Endothelial cell (in vitro differentiated cells): ENCODE results near the gene TEAD1. TPM values are rescaled to one million over a fixed set of nuclear protein-coding genes. Genes with fewer than 3 reads are reported as not detected.

Experiments used
- DNase-seq: peaks from one replicate; pipeline ENCODE4 v3.0.0; 2021; ENCODE audit warnings: low spot score
- H3K27ac Mint-ChIP-seq: one replicate; pipeline ENCODE4 v1.8.0; 2021; ENCODE audit warnings: mixed read lengths, inconsistent platforms; ENCODE audit not compliant: unreplicated experiment
- H3K27me3 Mint-ChIP-seq: one replicate; pipeline ENCODE4 v1.8.0; 2021; ENCODE audit warnings: mild to moderate bottlenecking, moderate library complexity, mixed read lengths, inconsistent platforms; ENCODE audit not compliant: unreplicated experiment
- H3K36me3 Mint-ChIP-seq: one replicate; pipeline ENCODE4 v1.8.0; 2021; ENCODE audit warnings: mild to moderate bottlenecking, low read depth, mixed read lengths, inconsistent platforms; ENCODE audit not compliant: unreplicated experiment
- H3K4me1 Mint-ChIP-seq: one replicate; pipeline ENCODE4 v1.8.0; 2021; ENCODE audit warnings: mild to moderate bottlenecking, mixed read lengths, inconsistent platforms; ENCODE audit not compliant: unreplicated experiment
- H3K4me3 Mint-ChIP-seq: one replicate; pipeline ENCODE4 v1.8.0; 2021; ENCODE audit warnings: mild to moderate bottlenecking, mixed read lengths, inconsistent platforms; ENCODE audit not compliant: unreplicated experiment
- H3K9me3 Mint-ChIP-seq: one replicate; pipeline ENCODE4 v1.8.0; 2021; ENCODE audit warnings: mixed read lengths, inconsistent platforms; ENCODE audit not compliant: unreplicated experiment
- CTCF ChIP-seq: fragments of 200-600 bp; sonication (generic); IDR thresholded peaks from one replicate; pipeline ENCODE4 v1.5.0; 2021; ENCODE audit warnings: antibody characterized with exemption; ENCODE audit not compliant: unreplicated experiment
- total RNA-seq: library from RNA; stranded (reverse); fragmentation: NEBNext Ultra II Directional; extraction: Animal tissue kit (Norgen Biotek cat#: 25700); gene quantifications from one replicate; pipeline ENCODE4 v1.2.1, GENCODE V29; 2021; ENCODE audit not compliant: unreplicated experiment

TEAD1 gene
- total RNA-seq, 1 donor from 2014 or later, result 54.4 TPM

GRCh38 chr11:12981676-12982522 lies 307.7 kb downstream of the TEAD1 start:
- no peaks in the 10 kb centered on the region for H3K36me3 Mint-ChIP-seq

GRCh38 chr11:12983336-12983735 lies 309.1 kb downstream of the TEAD1 start:
- Mint-ChIP-seq H3K9me3 (no peaks in the 10 kb centered on the region), H3K27me3 (peaks cover 5% of the 10 kb centered on the region), H3K27ac (no peak overlapping the region), H3K4me1 (peaks cover 44% of the 10 kb centered on the region), H3K36me3 (no peaks in the 10 kb centered on the region), H3K4me3 (no peak overlapping the region)
- no peak for DNase-seq
- no peak for TF ChIP-seq CTCF

More at GRCh38 chr11:12981676-12982522, 307.7 kb downstream of the TEAD1 start:
- Mint-ChIP-seq H3K4me3 (no peak overlapping the region), H3K27ac (no peak overlapping the region), H3K4me1 (peaks cover 48% of the 10 kb centered on the region), H3K9me3 (no peaks in the 10 kb centered on the region), H3K27me3 (peaks cover 5% of the 10 kb centered on the region)
- DNase-seq, result no peak
- no peak for TF ChIP-seq CTCF

GRCh38 chr11:12986194-12986898 lies 312.1 kb downstream of the TEAD1 start:
- no peak overlapping the region for H3K27ac Mint-ChIP-seq

DNA sequence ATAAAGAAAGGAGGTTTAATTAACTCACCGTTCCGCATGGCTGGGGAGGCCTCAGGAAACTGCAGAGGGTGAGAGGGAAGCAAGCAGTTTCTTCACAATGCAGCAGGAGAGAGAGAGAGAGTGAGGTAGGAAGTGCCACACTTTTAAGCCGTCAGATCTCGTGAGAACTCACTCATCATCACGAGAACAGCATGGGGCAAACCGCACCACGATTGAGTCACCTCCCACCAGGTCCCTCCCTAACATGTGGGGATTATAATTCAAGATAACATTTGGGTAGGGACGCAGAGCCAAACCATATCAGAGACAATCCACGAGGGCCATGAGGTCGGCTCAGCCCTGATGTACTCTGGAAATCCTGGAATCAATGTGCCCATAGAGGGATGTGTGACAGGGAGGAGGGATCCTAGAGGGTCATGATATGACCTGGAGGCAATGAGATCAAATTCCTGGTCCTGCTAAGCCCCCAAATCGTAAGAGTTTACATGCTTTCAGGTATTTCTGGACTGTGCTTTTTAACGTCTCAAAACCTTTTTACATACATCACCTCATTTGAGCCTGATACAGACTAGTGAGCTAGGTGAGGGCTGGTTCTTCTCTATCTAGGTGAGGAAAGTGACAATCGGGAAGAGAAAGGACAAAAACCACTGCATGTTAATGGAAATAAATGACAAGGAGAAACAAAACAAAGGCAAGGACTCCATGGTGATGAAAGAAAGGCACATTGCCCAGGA lies 315.4 kb downstream of the TEAD1 start:
- Mint-ChIP-seq H3K4me3 (no peak overlapping the region), H3K36me3 (no peaks in the 10 kb centered on the region), H3K9me3 (no peaks in the 10 kb centered on the region), H3K27ac (no peak overlapping the region), H3K4me1 (peaks cover 15% of the 10 kb centered on the region), H3K27me3 (peaks cover 4% of the 10 kb centered on the region)
- no peak for DNase-seq
- TF ChIP-seq CTCF, result no peak

More at GRCh38 chr11:12986194-12986898, 312.1 kb downstream of the TEAD1 start:
- no peaks in the 10 kb centered on the region for H3K9me3 Mint-ChIP-seq
- H3K4me3 Mint-ChIP-seq, result no peak overlapping the region
- H3K36me3 Mint-ChIP-seq, result no peaks in the 10 kb centered on the region
- H3K27me3 Mint-ChIP-seq, result peaks cover 2% of the 10 kb centered on the region
- peaks cover 25% of the 10 kb centered on the region for H3K4me1 Mint-ChIP-seq
- no peak for DNase-seq
- no peak for TF ChIP-seq CTCF
